ENCODE results near the gene DDX54. TPM values are rescaled to one million over a fixed set of nuclear protein-coding genes. Genes with fewer than 3 reads are reported as not detected.

Gene DDX54
- total and polyA plus RNA-seq, 2 of the 8 experiments (the other 6 are each of a cell fraction or from before 2014, with no cell fraction given): 64.9 to 113 TPM

DNA sequence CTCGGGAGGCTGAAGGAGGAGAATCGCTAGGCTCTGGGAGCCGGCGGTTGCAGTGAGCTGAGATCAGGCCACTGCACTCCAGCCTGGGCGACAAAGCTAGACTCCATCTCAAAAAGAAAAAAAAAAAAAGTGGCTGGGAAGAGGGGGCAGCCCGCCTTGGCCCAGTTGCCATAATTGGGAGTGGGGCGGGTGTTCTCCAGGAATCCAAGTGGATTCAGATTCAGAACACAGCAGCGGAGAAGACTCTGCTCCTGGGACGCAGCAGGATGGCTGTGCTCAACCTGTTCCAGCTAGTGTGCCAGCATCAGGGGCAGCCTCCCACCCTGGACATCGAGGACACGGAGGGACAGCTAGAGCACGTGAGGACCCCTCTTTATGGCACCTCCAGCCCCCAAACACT is 30.2 kb downstream of the DDX54 start:
- H3K27me3 ChIP-seq (replicated peaks in 1 of 4; ENCODE audit: control insufficient read depth in 3 of 4, extremely low read depth in 1 of 4, insufficient read depth in 3 of 4, low read length in 3 of 4): peaks cover 1 to 32% (median 25%) of the 10 kb centered on the region in 4 experiments
- CTCF ChIA-PET (ENCODE audit: partially characterized antibody): interaction anchor here (1.2 to 7.9 kb wide), 10 partner anchors 10 to 157 kb away, joined by 3 to 51 read pairs (median 6); partner anchors contain the start of gene RASAL1
- no peak for DNase-seq (ENCODE audit: low read depth in 1 of 2, low spot score in 2 of 2)
- TF ChIP-seq ASH2L (IDR thresholded peaks at IDR 0.05; ENCODE audit: low read length) (no peak), KDM5A (IDR thresholded peaks at IDR 0.05; ENCODE audit: low read length) (no peak), SAP30 (IDR thresholded peaks at IDR 0.05; ENCODE audit: insufficient read depth, insufficient replicate concordance, low read length) (no peak), RNF2 (IDR thresholded peaks at IDR 0.05; ENCODE audit: borderline replicate concordance, low read depth, low read length, missing control alignments, poor library complexity, severe bottlenecking) (no peak), TAF1 (IDR thresholded peaks at IDR 0.05; ENCODE audit: low read depth, low read length) (no peak), EGR1 (IDR thresholded peaks at IDR 0.05; ENCODE audit: borderline replicate concordance, low read depth, low read length) (no peak), TEAD4 (IDR thresholded peaks at IDR 0.05; ENCODE audit: low read depth, low read length) (no peak), RXRA (IDR thresholded peaks at IDR 0.05; ENCODE audit: insufficient read depth, low read depth, low read length) (no peak), CHD2 (IDR thresholded peaks at IDR 0.05; ENCODE audit: low read length) (no peak), TBP (IDR thresholded peaks at IDR 0.05; ENCODE audit: low read depth, low read length) (no peak)
- TF ChIP-seq, protein P1, sequence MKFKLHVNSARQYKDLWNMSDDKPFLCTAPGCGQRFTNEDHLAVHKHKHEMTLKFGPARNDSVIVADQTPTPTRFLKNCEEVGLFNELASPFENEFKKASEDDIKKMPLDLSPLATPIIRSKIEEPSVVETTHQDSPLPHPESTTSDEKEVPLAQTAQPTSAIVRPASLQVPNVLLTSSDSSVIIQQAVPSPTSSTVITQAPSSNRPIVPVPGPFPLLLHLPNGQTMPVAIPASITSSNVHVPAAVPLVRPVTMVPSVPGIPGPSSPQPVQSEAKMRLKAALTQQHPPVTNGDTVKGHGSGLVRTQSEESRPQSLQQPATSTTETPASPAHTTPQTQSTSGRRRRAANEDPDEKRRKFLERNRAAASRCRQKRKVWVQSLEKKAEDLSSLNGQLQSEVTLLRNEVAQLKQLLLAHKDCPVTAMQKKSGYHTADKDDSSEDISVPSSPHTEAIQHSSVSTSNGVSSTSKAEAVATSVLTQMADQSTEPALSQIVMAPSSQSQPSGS (IDR thresholded peaks at IDR 0.05; ENCODE audit: low read length): no peak

More for the DNA sequence above, 30.2 kb downstream of the DDX54 start:
- no peak overlapping the region for H4K8ac ChIP-seq (ENCODE audit: extremely low read depth, insufficient read depth, low read length)
- H2BK5ac ChIP-seq (ENCODE audit: low read depth, low read length): no peak overlapping the region
- H2BK20ac ChIP-seq (ENCODE audit: low read length): no peak overlapping the region
- 0 out of 2 replicates have a peak overlapping the region, but pooled peaks have one; percentile 19 for H2BK15ac ChIP-seq (ENCODE audit: low read length)
- no peak overlapping the region for H3K9ac ChIP-seq (replicated peaks in 1 of 4; ENCODE audit: extremely low read depth in 1 of 4, low read depth in 3 of 4, low read length in 3 of 4)
- no peak overlapping the region for H2AFZ ChIP-seq (ENCODE audit: low read length)
- no peak overlapping the region for H2AK5ac ChIP-seq (ENCODE audit: low read depth, low read length)
- H4K91ac ChIP-seq (replicated peaks; ENCODE audit: insufficient read length, low read length): no peak overlapping the region
- no peak overlapping the region for H3K14ac ChIP-seq (ENCODE audit: insufficient read length)
- 80% methylated on average over 12 of the region's 12 CpGs; no CpG with 5 or more reads in 1 of the 2 experiments for WGBS, 2 experiments (ENCODE audit: extremely low coverage in 1 of 2, insufficient coverage in 1 of 2, insufficient read length in 1 of 2, insufficient replicate concordance in 2 of 2, low coverage in 1 of 2, low lambda C conversion rate in 2 of 2, missing lambda C conversion rate in 1 of 2)
- H3K4me3 ChIP-seq (ENCODE audit: extremely low read depth in 1 of 4, insufficient read depth in 2 of 4, low read depth in 3 of 4, low read length in 4 of 4): peak overlapping the region in 2 of 4 experiments; percentile 21 to 61; a peak in 3 of 8 replicates
- no peak overlapping the region for H3K4ac ChIP-seq (replicated peaks; ENCODE audit: insufficient read length, low read depth, low read length)
- POLR2A ChIA-PET (ENCODE audit: partially characterized antibody): interaction anchor here (0.6 to 3.8 kb wide), 9 partner anchors 10 to 193 kb away, joined by 3 to 35 read pairs (median 4); partner anchors contain the start of genes DDX54, RASAL1, RITA1 and TPCN1
- peaks cover 2 to 3% of the 10 kb centered on the region in 2 experiments for H4K20me1 ChIP-seq (replicated peaks in 1 of 2; ENCODE audit: control insufficient read depth in 1 of 2, insufficient read depth in 2 of 2, low read length in 2 of 2)
- H3K4me2 ChIP-seq (ENCODE audit: insufficient read depth in 1 of 2, low read depth in 2 of 2, low read length in 2 of 2): peak overlapping the region; percentile 64 to 98; a peak in 3 of 4 replicates
- H3K56ac ChIP-seq (replicated peaks; ENCODE audit: insufficient read length, low read depth, low read length): no peak overlapping the region
- H3K18ac ChIP-seq (ENCODE audit: extremely low read depth, low read length): no peak overlapping the region
- peaks cover 9% of the 10 kb centered on the region; the same call in 1 of the 2 replicates for H3K23me2 ChIP-seq (ENCODE audit: low read depth, low read length)
- no peak overlapping the region for H2BK120ac ChIP-seq (replicated peaks; ENCODE audit: low read depth, low read length)
- H3K4me1 ChIP-seq (replicated peaks in 1 of 4; ENCODE audit: control insufficient read depth in 3 of 4, insufficient read depth in 4 of 4, low read length in 3 of 4): peaks cover 3 to 14% (median 11%) of the 10 kb centered on the region in 4 experiments
- H3K27ac ChIP-seq (ENCODE audit: low read depth, low read length): no peak overlapping the region
- H4K5ac ChIP-seq (ENCODE audit: insufficient read length, low read depth, low read length): no peak overlapping the region
- no peak for FAIRE-seq
- 0 out of 2 replicates have a peak overlapping the region, but pooled peaks have one; percentile 6 for H2BK12ac ChIP-seq (ENCODE audit: low read depth, low read length)
- H3K79me2 ChIP-seq (ENCODE audit: control insufficient read depth in 1 of 2, insufficient read depth in 2 of 2, low read length in 2 of 2): no peaks in the 10 kb centered on the region
- H3K9me3 ChIP-seq (ENCODE audit: insufficient read depth in 2 of 2, low read depth in 1 of 2, low read length in 1 of 2): no peaks in the 10 kb centered on the region
- no peaks in the 10 kb centered on the region; the same call in none of the 2 replicates for H3K79me1 ChIP-seq (ENCODE audit: low read depth, low read length)
- H3K36me3 ChIP-seq (ENCODE audit: control insufficient read depth in 2 of 4, insufficient read depth in 4 of 4, low read length in 3 of 4): peaks cover 14 to 24% (median 16%) of the 10 kb centered on the region in 4 experiments; a peak in 7 of 8 replicates
- H3K23ac ChIP-seq (ENCODE audit: insufficient read length): no peak overlapping the region
